Measurements from ENCODE around the gene COL25A1.

COL25A1 gene

DNA sequence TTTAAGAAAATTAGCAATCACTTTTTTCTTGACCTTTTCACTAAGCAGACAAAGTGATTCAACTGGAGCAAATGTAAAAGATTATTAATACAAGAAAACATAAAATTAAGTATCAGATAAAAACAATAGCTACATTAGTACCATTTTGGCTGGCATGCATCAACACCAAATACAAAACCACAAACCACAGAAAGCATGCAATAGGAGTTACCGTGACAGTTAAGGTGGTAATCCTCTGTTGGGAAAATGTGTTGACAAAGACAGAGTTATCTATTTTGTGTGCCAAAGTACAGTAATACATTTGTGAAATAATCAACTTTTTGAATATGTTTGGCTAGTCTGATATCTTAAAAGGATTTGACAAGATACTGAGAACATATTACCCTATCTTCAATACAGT, 449.8 kb downstream of the COL25A1 start:
- no peak for DNase-seq (ENCODE audit: low spot score)

DNA sequence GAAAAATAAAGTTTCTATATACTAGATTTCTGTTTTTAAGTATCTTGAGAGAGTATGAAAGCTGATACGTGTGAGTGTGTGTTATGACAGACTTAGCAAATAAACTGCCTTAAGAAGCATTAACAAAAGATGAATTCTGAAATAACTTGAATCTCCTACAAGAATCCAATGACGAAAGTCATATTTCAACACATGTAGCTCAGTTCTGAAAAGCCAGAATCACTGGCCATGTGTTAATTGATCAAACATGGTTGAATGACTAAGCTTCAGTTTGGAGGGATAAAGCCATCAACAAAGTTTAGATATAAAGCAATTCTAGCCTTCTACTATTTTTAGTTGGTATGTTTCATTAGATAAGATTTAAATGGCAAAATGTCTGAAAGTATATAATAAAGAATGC, 451.1 kb downstream of the COL25A1 start:
- DNase-seq (ENCODE audit: low spot score) = no peak

DNA sequence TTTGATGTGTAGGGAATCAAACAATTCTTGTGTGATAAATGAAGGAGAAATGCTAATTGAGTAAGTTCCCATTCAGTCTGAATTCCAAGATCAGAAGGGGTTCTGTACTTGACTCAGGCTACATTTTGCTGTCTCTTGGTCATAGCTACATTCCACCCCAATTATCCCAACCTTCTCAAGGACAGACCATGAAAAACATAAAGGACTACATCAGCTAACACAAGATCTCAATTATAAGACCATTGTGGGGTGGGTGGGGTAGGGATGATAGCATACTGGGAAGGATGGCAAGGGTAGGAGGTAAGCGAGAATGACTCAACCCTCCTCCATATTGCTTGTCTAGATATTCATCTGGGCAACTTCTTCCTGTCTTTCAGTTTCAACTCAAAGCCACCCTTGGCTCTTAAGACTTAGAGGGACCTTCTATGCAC, 452.2 kb downstream of the COL25A1 start:
- DNase-seq (ENCODE audit: low spot score) = no peak

DNA sequence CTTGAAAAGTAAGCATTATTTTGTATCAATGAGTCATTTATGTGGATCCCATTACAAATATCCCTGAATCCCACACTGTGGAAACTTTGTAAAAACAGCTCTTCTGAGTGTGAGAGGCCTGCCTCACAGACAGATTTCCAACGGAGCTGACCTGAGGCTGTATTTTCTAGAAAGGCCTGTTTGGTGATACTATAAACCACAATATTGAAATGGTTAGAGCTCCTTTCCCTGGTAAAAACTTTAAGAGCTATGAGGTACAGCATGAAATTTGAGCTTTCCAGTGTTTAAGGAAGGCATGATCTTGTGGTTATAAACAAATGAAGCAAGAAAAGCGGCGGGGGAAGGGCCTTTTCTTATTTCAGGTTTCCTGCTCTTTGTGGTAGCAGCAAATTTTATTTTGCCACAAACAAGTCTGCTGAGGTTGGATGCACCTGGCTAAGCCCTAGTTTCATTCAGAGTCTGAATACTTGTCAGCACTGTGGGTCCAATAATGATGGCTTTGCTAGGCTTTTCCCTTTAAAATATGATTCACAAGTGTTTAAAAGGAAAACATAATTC, 452.8 kb downstream of the COL25A1 start:
- DNase-seq (ENCODE audit: low spot score) = no peak

DNA sequence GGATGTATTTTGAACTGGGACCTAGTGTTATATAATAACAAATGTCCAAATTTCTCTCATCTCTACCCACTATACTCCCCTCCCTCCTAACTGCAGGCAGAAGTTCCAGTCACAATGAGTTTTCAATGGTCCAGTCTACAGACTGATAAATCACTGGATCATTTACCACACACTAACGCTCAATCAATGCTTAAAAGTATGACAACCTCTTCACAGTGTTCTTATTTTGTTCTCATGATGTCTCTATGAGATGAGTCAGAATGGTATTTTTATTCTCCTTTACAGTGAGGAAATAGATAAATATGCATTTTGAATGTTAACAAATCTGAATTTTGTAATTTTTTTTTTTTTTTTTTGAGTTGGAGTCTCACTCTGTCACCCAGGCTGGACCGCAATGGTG, 455.9 kb downstream of the COL25A1 start:
- no peak for DNase-seq (ENCODE audit: low spot score)

DNA sequence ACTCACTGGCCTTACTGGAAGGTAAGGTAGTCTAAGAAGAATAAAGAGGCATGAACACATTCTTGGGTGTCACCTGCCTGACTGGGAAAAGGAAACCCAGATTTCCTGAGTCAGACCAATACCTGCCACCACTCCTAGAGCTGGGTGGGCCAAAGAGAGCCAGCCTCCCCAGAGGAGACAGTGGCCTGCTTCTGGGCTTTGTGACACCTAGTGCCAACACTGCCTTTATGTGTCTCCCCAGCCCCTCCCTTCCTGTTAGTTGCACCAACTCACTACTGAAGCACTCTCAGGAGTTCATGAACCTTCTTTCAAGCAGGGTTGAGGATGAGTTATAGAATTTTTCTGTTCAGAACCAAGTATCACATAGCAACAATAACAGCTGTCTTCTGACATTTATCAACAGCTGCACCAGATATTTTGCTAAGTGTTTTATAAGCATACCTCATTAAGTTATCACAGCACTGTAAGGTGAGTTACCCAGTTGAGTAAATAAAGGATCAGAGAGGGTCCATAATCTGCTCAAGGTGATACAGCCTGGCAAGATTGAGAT, 462.0 kb downstream of the COL25A1 start:
- no peak for DNase-seq (ENCODE audit: low spot score)

DNA sequence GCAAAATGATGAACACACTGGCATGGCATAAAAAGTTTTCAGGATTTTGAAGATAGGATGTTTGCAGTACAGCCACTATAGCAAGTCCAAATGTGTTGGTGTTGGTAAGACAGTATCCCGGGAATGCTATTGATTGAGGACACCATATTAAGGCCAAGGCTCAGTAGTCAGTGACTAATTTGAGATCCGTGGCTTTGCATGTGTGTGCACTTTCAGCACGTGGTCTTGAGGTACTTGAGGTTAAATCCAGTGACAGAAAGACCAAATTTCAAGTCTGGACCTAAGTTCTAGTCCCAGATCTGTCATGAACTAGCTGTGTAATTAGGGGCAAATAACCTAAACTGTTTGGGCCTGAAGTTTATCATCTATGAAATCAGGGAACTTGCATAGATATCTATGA, 463.1 kb downstream of the COL25A1 start:
- no peak for DNase-seq (ENCODE audit: low spot score)

DNA sequence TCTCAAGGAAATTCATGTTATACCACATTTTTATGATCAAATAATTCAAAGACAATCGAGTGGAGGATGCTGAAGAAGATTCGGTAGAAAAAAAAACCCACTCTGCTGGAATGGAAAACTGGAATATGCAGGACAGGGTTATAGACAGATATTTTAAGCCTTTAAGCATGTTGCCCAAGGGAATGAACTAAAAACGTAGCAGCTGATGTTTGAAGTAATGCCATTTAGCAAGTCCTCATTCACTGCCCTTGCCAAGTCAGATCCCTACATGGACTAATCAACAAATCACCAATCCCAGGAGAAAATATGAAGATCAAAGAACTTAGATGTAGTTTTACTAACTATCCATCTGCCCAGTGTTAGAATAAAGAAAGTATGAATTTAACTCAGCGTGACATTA, 464.0 kb downstream of the COL25A1 start:
- no peak for DNase-seq (ENCODE audit: low spot score)

DNA sequence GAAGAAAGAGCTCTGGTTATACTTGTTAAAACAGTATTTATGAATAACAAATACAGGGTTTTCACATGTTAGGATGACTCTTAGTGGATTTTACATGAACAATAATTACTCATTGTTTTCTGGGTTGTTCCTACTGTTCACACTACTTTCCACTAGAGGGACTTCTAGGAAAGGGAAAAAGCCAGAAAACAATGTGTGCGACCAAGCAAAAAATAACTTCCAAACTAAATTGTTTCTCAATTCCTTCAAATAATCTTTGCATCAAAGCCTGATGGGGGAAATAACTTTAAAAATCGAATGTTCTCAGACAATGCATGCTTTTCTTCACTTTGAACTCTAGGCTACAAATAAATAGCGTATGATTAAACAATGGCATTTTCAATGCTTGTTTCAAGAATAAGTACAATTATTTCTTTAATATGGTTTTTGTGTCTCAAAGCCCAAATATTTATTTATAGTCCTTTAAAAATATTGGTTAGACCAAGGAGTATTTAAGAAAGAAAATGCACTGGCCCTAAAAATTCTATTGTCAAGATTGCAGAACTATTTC, 467.5 kb downstream of the COL25A1 start:
- DNase-seq (ENCODE audit: low spot score) = no peak

DNA sequence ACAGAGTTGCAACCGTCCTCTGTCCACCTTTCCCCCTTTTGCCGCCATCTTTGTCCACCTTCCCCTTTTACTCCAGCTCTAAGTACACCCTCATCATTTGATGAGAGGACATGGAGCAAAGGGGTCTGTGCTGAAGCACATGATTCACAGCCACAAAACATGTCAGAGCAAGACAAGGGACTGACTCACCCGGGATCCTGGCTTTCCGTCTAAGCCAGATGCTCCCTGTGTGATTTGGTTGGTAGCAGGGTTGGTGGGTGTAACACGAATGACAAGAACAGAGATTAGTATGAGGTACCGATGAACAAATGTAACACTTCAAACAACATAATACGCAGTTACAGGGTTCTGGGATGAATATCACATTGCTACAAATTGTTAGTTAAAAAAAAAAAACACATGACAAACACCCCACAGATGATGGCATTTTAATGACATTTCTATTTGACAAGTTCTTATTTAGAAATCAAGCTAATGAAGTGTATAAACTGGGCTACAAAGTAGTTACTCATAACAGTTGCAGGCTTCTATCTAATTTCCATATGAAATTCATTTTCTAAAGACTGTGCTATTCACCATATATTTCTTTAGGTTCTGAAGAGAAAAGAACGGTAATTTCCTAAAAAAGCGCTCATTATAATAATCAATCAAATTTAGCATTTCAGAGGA, 468.2 kb downstream of the COL25A1 start:
- no peak for DNase-seq (ENCODE audit: low spot score)

DNA sequence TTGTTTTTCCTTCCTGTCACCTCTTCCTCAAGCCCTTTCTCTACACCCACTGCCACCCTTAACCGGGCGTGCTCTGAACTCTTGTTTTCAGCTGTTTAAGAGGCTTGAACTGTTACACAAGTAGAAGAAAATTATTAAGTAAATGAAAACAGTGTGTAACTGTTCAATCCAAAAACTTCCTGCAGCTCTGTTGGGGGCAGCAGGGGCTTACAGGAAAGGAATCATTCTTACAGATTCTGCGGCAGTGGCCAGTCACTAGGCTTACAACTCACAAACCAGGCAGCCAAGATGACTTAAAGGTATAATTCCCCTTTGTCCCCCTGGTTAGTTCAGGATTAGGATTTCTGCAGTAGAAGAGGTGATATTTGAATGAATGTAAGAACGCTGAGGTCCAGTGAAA, 469.4 kb downstream of the COL25A1 start:
- DNase-seq (ENCODE audit: low spot score) = no peak

DNA sequence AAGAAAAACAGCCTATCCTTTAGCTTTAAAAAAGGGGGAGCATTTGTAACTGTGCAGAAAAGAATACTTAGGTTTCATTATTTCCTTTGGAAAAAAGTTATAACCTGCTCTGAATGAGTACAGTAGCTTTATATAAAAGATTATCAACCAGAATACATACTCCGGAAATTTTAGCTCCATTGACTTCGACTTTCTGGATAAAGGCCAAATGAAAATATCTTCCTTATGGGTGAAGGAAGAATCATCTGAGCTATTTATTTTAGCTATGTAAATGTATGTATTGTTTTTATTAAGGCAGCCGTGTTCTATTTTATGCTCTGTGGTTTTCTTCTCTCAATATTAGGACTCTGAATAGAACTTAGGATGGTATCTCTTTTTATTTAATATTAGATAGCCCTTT, 470.6 kb downstream of the COL25A1 start:
- no peak for DNase-seq (ENCODE audit: low spot score)

DNA sequence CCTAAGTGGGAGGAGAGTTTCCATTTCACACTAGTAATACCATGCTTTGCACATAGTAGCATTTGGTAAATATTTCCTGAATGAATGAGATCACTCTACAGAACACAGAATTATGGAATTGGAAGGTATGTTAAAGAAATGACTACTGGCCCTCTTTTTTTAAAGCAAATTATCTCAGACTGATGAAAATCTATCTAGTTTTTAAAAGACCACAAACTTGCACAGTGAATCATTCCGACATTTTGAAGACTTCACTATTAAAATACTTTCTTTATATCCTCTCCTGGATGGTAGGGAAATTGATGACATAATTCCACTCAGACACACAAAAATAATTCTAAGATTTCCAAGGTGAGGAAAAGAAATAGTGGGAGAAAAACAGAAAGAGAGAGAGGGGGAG, 471.2 kb downstream of the COL25A1 start:
- DNase-seq (ENCODE audit: low spot score) = no peak

DNA sequence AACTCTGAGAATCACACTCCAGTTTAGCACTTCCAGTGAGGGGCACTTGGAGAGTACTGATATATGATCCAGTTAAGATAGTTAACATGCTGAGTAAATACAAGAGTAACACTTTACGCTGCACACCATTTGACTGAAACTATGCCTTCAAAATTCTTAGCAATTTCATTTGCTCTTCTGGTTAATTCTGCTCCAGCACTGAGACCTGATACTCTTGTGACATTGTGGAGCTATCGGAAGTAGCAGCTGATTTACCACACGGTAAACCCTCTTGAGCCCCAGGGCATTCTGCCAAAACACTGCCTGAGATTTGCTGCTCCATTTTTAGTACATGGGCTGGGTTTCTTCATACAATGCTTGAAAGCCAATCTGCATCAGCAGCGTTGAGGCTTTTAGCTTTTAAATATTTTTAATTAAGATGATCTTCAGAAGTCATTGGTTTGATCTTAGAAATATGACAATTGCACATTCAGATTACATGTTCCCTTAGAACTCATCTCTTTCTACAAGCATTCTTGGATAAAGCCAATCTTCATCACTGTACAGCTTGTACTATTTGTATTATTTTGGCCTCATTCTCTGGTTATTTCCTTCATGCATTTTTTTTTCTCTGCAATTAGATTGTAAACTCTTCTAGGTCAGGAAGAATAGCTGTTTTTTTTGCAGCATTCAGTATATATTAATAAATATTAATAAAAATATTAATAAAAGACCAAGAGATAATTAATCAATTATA, 471.8 kb downstream of the COL25A1 start:
- no peak for DNase-seq (ENCODE audit: low spot score)

DNA sequence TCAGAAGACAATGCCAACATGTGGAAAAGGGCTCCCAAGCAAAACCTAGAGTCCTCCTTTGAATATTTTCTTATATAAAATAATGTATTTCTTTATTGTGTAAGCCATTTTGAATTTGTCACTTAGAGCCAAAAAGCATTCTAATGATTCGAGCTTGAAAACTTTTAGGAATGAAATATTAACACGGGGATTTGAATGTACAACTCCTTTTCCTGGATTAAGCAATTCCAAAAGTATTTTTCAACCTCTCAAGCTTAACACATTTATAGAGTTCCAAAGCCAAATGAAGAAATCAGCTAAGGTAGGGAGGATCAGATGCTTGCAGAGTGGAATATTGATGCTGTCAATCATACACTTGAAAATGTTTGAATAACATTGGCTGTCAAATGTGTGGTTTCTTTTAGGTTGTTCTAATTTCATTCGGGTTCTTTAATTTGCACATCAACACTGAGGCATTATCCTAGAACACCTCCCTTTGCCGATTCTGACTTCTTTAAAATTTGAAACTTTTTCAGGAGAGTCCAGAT, 472.4 kb downstream of the COL25A1 start:
- DNase-seq (ENCODE audit: low spot score) = no peak

DNA sequence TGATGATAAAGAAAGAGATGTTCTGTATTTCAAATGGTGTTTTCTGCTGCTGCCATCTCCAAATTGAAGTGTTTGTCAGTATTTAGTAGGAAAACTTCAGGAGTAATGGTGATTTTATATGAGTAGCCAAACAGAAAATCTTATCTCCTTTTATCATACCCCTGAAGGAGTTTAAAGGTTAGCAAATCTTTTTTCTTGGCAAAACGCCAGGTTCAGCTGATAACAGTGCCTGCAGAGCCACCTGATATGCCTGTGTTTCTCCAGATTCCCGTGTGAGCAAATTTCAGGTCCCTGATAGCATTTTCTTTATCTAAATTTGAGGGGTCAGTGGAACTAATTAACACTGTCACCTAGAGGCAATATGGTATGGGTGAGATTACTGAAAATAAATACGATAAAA, 473.8 kb downstream of the COL25A1 start:
- no peak for DNase-seq (ENCODE audit: low spot score)

DNA sequence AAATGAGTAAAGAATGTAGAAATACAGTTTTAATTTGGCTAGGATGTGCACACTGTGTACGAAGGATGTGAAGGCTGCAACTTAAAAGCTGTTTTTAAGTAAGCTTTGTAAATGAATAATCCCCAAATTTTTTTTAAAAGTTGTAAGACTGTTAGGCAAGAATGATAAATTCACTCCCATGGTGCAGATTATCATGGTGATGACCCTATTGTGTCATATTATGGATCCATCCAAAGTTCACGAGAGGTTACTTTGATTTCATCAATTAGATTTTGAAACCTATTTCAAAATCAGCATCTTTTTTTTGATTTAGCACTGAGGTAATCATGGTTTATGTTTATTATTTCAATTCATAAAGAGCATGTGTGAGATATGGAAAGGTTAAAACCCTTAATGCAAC, 476.7 kb downstream of the COL25A1 start:
- no peak for DNase-seq (ENCODE audit: low spot score)

DNA sequence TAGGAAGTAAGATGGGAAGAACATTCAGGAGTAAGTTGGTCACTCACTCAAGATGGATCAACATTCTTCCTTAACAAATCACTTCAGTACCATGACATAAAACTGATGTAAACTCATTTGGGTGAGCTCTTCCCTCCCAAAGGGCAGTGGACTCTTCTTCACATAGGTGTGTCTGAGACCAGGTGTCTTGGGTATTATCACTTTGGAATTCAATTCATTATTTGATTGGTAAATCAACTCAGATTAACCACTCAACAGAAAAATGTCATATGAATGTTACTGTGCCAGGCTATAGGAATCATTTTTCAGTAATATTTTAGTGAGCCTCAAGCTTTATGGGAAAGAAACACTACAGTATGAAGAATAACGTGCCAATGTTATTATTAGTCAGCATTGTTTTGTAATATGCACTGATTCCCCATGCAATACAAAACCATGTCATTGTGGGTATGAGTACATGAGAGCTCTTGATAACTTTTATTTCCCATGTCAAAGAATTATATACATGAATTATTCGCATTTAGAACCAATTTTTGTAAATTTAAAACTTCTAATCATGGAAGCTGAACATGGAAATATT, 481.0 kb downstream of the COL25A1 start:
- DNase-seq (ENCODE audit: low spot score) = no peak

DNA sequence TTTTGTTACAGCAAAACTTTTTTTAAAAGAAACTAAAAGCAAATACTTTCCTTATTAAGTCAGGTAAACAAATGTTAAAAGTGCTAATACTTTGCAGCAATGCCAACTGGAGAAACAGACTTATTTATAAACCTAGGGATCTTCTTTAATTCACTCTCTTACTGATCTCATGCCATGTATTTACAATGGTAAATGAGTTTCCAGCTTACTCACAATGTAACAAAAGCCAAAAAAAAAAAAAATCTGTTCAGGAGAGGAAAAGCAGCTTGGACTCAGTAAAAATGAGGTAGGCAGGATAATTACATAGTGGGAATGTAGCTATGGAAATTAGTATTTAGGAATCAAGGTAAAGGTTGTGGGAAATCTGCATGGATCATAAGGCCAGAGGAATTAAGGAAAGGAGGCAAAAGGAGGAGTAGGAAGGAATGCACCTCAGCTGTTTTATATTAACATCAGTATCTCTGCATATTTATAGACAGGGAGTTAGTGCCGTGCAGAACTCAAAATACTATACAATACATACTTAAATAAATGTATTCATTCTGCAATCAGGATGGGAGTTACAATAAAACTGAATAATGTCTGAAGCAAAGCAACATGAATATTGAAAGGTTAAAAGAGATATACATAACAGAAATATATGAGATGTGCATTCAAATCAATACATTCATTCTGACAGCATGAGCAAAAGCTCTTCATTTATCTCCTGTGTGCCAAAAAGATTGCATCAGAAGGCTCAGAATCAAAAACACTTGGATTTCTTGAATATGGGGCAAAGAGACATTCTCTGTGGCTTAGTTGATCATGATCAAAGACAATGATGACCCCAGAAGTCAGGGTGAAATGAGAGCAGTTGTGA, 481.7 kb downstream of the COL25A1 start:
- DNase-seq (ENCODE audit: low spot score) = no peak

DNA sequence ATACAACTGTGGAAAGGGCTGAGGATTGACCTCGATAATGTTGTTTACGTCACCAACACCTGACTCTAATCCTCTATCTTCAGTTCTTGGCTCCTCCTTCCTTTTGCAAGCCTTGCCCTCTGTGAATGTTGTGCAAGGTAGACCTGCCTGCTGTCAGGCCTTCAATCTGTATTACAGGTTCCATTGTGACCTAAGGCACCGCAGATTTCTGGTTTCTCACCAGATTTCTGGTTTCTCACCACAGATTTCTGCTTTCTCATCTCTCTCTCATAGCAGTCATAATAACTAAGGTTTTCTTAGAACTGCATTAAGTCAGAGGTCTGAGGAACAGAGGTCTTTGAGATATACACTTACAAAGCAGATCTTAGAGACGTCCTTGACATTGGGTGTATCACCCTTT, 488.1 kb downstream of the COL25A1 start:
- DNase-seq (ENCODE audit: low spot score) = no peak

DNA sequence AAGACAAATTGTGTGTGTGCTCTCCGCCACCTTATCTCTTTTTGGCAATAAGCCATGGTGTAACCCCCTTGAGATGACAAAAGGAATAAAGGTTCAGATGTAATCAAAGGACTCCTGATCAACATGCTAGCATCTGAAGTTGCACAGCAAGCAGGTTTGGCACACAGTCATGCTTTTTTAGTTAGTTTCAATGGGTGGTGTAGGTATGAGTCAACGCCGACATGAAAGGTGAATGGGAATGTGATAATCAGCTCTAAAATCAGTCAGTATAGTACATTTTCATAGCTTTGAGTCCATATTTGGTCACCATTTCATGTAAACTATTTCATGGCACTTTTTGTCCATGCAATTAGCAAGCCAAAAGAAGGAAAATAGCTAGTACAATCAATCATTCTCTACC, 489.2 kb downstream of the COL25A1 start:
- DNase-seq (ENCODE audit: low spot score) = no peak
